Activated CD8-positive, alpha-beta memory T cell treated with anti-CD3 and anti-CD28 coated beads for 24 hours (primary cell): ENCODE measurements around the gene PIK3CG.
"Not testable (repeated sequence)": the region's sequence is repeated elsewhere in the genome, so short reads cannot be mapped to it uniquely, and the experiment has no call there.

Experiments
- DNase-seq: peaks from one replicate; pipeline ENCODE4 v3.0.0-alpha.2; 2020

PIK3CG gene

DNA sequence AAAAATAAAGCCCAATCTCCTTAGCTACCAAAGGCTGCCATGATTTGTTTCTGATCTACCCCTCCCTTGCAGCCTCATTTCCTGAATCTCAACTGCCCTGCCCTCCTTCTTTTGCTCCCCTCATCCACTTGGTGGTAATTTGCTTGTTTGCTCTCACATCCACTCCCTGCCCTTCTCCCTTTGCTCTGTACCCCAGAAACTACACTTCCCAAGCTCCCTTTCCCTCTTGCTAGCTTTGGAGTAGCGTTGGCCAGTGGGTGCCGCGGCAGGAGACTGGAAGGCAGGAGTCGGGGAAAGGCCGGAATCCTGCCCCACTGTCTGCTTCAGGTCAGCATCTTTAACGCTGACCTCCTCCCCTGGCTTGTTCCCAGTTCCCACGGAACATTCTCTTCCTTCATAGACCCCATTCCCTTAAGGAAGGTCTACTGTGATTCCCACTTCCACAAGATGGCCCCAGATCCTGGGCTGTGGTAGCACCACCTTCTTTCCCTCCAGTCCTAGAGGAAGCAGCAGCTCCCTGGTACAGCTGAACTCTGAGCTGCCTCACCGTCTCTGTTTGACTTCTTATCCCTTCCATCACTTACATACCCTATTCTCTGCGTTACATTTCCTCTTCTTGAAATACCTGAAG is 79.1 kb downstream of the PIK3CG start:
- DNase-seq = no peak

DNA sequence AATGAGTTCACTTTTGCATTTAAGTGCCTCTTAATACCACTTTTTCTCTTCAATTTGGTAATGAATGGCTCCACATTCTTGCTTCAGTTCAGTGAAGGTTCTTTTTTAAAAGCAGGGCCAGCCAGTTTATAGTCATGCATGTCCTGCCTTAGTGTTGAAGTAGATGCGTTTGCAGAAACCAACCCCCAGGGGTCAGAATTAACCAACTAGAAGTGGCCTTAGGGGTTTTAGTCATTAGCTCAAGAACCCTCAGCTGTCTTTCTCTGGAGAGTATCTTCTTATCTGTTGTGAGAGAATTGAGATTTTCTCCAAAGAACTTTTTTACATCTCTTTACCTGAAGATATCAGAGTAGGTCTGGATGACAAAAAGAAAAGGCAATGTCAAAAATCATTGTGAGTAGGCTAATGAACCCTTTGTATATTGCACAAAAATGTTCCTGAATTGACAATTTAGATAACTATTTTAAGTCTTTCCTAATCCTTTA is 82.2 kb downstream of the PIK3CG start:
- DNase-seq = no peak

- DNase-seq = no peak
Measured at GRCh38 chr7:106952001-106952657, 87.0 kb downstream of the PIK3CG start.

GRCh38 chr7:106952658-106953231 is 87.7 kb downstream of the PIK3CG start:
- DNase-seq = no peak

DNA sequence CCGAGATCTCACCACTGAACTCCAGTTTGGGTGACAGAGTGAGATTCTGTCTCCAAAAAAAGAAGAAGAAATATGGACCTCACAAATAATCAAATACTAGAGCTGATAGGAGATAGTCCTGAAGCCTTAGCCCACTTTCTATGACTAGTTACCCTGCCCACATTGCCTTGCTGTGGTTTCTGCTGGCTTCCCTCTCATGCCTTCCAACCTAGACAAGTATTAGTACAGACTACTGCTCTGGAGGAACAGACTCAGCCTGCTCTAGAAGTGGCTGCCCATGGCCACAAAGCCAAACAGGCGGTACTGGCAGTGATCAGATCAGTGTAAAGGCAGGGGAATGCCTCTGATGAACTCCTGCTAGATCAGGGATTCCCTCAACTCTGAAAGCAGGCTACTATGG is 89.8 kb downstream of the PIK3CG start:
- DNase-seq = no peak

DNA sequence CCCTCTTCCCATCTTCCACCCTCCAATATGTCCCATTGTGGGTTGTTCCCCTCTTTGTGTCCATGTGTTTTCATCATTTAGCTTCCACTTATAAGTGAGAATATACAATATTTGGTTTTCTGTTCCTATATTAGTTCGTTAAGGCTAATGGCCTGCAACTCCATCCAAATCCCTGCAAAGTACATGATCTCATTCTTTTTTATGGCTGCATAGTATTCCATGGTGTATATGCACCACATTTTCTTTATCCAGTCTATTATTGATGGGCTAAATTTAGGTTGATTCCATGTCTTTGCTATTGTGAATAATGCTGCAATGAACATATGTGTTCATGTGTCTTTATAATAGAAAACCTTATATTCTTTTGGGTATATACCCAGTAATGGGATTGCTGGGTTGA is 90.8 kb downstream of the PIK3CG start:
- DNase-seq = not testable (repeated sequence)
